Stomach (tissue), 9 donors: ENCODE data around the gene USP16. TPM values are rescaled to one million over a fixed set of nuclear protein-coding genes. Genes with fewer than 3 reads are reported as not detected.
"Not testable (repeated sequence)": the region's sequence is repeated elsewhere in the genome, so short reads cannot be mapped to it uniquely, and the experiment has no call there.

Experiments used
- DNase-seq, 2 donors: peaks; one replicate each; pipeline versions ENCODE4 v3.0.0 to v3.0.0-alpha.2; 2013 to 2019
- H3K27ac ChIP-seq, 5 donors: fragments of 200-600 bp in 4 of 5; sonication (generic) in 4 of 5; one replicate each; pipeline ENCODE4 v1.5.1; 2013 to 2019; ENCODE audit warnings: mild to moderate bottlenecking in 1 of 5, moderate library complexity in 1 of 5
- H3K27me3 ChIP-seq, 3 donors: fragments of 200-600 bp; sonication (generic); one replicate each; pipeline ENCODE4 v1.5.1; 2017 to 2019; ENCODE audit warnings: mixed run types in 1 of 3
- H3K36me3 ChIP-seq, 4 donors: fragments of 200-600 bp; sonication (generic); 1 replicate in 3 of 4; 2 replicates in 1 of 4; pipeline ENCODE4 v1.5.1; 2016 to 2019
- H3K4me1 ChIP-seq, 4 donors: fragments of 200-600 bp; sonication (generic); one replicate each; pipeline ENCODE4 v1.5.1; 2016 to 2019
- H3K4me3 ChIP-seq, 4 donors: fragments of 200-600 bp; sonication (generic) in 3 of 4; one replicate each; pipeline ENCODE4 v1.5.1; 2016 to 2019; ENCODE audit warnings: mild to moderate bottlenecking in 1 of 4
- H3K9me3 ChIP-seq, 4 donors: fragments of 200-600 bp; sonication (generic); one replicate each; pipeline ENCODE4 v1.5.1; 2016 to 2019
- CTCF ChIP-seq, 7 experiments: fragments of 450-650 bp in 4 of 7; fragments of 200-600 bp in 3 of 7; sonication (generic) in 3 of 7; IDR thresholded peaks; one replicate each; pipeline ENCODE4 v1.5.1; 2016 to 2019; ENCODE audit warnings: antibody characterized with exemption in 7 of 7, control low read depth in 2 of 7, mild to moderate bottlenecking in 1 of 7
- EP300 ChIP-seq: sonication (generic); formaldehyde crosslinking; IDR thresholded peaks from one replicate; pipeline ENCODE4 v1.6.1; 2017; ENCODE audit warnings: antibody characterized with exemption
- POLR2A ChIP-seq, 4 donors: fragments of 450-650 bp; IDR thresholded peaks; one replicate each; pipeline ENCODE4 v1.6.1; 2016; ENCODE audit warnings: antibody characterized with exemption in 4 of 4, control low read depth in 2 of 4, mild to moderate bottlenecking in 1 of 4, moderate library complexity in 1 of 4
- POLR2AphosphoS5 ChIP-seq, 3 donors: sonication (generic); formaldehyde crosslinking; IDR thresholded peaks; one replicate each; pipeline ENCODE4 v1.6.1; 2016; ENCODE audit warnings: antibody characterized with exemption in 3 of 3
- WGBS, 5 donors: extraction: QIAGEN DNeasy Blood & Tissue Kit in 3 of 5; methylation state at CpG; one replicate each; pipeline versions ENCODE4 v1.1.5 to v1.1.7; 2013 to 2018; 5-methylcytosine and 5-hydroxymethylcytosine counted together
- intact Hi-C: fragments of 100-400 bp; cut with DNase I; formaldehyde crosslinking; loops from one replicate; pipeline ENCODE4 v1.15.1; 2023; ENCODE audit warnings: low total_unique reads
- polyA plus RNA-seq, 3 donors: library from polyadenylated mRNA; stranded (reverse); fragments of 200-250 nt; gene quantifications; one replicate each; pipeline ENCODE4 v1.2.3, GENCODE V29; 2013
- total RNA-seq, 5 donors: library from RNA; depleted of rRNA; stranded (reverse); fragments of >200 nt; gene quantifications; one replicate each; pipeline versions ENCODE4 v1.1.0 to v1.2.3, GENCODE V29; 2014 to 2016
- donor health status: healthy with polysubstance abuse.
- donor health status: Bipolar disorder and iron deficiency.
- donor health status: healthy.

USP16 gene
- total and polyA plus RNA-seq, 8 donors: 9.3 to 54.5 (median 29.2) TPM

DNA sequence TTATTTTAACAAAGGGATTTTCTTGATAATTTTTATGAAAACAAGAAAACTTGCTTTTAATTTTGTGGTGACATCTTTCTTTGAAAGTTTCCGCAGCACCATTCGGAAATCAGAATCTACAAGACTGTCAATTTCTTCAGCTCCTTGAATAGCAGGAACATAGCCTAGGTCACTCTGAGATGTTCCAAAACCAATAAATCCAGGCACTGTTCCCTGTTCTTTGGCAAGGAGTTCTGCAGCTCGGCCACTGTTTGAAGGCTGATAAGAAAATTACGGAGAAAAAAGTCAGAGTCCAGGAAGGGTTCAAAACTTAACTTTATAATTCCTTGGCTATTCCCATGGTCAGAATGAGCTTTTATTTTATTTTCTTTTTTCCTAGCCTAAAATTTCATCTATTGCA, 37.8 kb upstream of the USP16 start:
- WGBS, 5 donors: 36 to 65% (median 45%) methylated on average over 4 of the region's 4 CpGs
- peaks cover 10 to 53% (median 25%) of the 10 kb centered on the region in 4 donors for H3K4me1 ChIP-seq
- H3K36me3 ChIP-seq: peaks cover 0 to 51% (median 47%) of the 10 kb centered on the region in 4 donors
- no peak overlapping the region for H3K27ac ChIP-seq
- peak in 1 of 2 donors; percentile 36 for DNase-seq
- no peaks in the 10 kb centered on the region for H3K9me3 ChIP-seq
- intact Hi-C loops: no loop called here
- TF ChIP-seq EP300 (no peak), POLR2A (IDR thresholded peaks at IDR 0.05) (no peak), POLR2AphosphoS5 (IDR thresholded peaks at IDR 0.05) (no peak), CTCF (IDR thresholded peaks at IDR 0.05) (no peak)
- H3K27me3 ChIP-seq: no peaks in the 10 kb centered on the region
- H3K4me3 ChIP-seq: no peak overlapping the region

DNA sequence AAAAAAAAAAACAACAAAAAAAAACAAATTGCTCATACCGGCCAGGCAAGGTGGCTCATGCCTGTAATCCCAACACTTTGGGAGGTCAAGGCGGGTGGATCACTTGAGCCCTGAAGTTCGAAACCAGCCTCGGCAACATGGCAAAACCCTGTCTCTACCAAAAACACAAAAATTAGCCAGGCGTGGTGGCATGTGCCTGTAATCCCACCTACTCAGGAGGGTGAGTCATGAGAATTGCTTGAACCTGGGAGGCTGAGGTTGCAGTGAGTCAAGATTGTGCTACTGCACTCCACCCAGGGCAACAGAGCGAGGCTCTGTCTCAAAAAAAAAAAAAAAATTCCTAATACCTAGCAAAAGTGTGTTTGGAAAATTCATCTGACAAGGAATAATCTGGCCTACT, 36.3 kb upstream of the USP16 start:
- Histone ChIP-seq H3K4me1 (peaks cover 15 to 60% (median 29%) of the 10 kb centered on the region in 4 donors), H3K36me3 (peaks cover 0 to 36% (median 32%) of the 10 kb centered on the region in 4 donors)
- H3K27ac ChIP-seq, H3K27me3 ChIP-seq, DNase-seq, H3K9me3 ChIP-seq, H3K4me3 ChIP-seq, intact Hi-C loops: not testable (repeated sequence)
- WGBS, 5 donors: 87 to 93% (median 91%) methylated on average over 6 of the region's 6 CpGs

GRCh38 chr21:28991861-28992525, 32.5 kb upstream of the USP16 start:
- intact Hi-C loops: no loop called here
- H3K27ac ChIP-seq: peak overlapping the region; percentile 88 to 96 (median 92)
- H3K27me3 ChIP-seq: no peaks in the 10 kb centered on the region
- no peak for DNase-seq
- H3K9me3 ChIP-seq: no peaks in the 10 kb centered on the region
- H3K4me1 ChIP-seq: peaks cover 15 to 59% (median 30%) of the 10 kb centered on the region in 4 donors
- H3K36me3 ChIP-seq: peaks cover 0 to 3% (median 0%) of the 10 kb centered on the region in 4 donors
- H3K4me3 ChIP-seq: peak overlapping the region; percentile 79 to 96 (median 94)
- TF ChIP-seq CTCF (IDR thresholded peaks at IDR 0.05) (no peak), POLR2A (IDR thresholded peaks at IDR 0.05) (no peak), POLR2AphosphoS5 (IDR thresholded peaks at IDR 0.05) (no peak), EP300 (no peak)
- WGBS, 5 donors: 3 to 5% (median 5%) methylated on average over 14 of the region's 14 CpGs

- H3K27me3 ChIP-seq: no peaks in the 10 kb centered on the region
- intact Hi-C loops: no loop called here
- peak within 1 kb of the TSS; percentile 88 to 96 (median 92) for H3K27ac ChIP-seq
These were observed 31.8 kb upstream of the USP16 start, which contains the start of gene LTN1 for GRCh38 chr21:28992526-28993292. LTN1 (minus strand) TSS chr21:28992877; CDS start chr21:28992805, 72 bp downstream.

More at GRCh38 chr21:28992526-28993292, 31.8 kb upstream of the USP16 start, which contains the start of gene LTN1:
- H3K4me1 ChIP-seq: peaks cover 14 to 52% (median 26%) of the 10 kb centered on the region in 4 donors
- TF ChIP-seq POLR2A (IDR thresholded peaks at IDR 0.05) (peak in 1 of 4 donors; percentile 50), EP300 (no peak), POLR2AphosphoS5 (IDR thresholded peaks at IDR 0.05) (peak in 2 of 3 donors; percentile 85 to 88), CTCF (IDR thresholded peaks at IDR 0.05) (no peak)
- DNase-seq: peak; percentile 99 to 100
- WGBS, 5 donors: 0 to 2% (median 1%) methylated on average over 18 to 43 of the region's 43 CpGs
- H3K4me3 ChIP-seq: peak within 1 kb of the TSS; percentile 79 to 96 (median 94)
- H3K36me3 ChIP-seq: peaks cover 0 to 3% (median 0%) of the 10 kb centered on the region in 4 donors
- H3K9me3 ChIP-seq: no peaks in the 10 kb centered on the region
